ENCODE results near the gene GNG8.
A peak's percentile ranks its signal among the peaks of the same experiment; 100 is the strongest.

GNG8 gene

DNA sequence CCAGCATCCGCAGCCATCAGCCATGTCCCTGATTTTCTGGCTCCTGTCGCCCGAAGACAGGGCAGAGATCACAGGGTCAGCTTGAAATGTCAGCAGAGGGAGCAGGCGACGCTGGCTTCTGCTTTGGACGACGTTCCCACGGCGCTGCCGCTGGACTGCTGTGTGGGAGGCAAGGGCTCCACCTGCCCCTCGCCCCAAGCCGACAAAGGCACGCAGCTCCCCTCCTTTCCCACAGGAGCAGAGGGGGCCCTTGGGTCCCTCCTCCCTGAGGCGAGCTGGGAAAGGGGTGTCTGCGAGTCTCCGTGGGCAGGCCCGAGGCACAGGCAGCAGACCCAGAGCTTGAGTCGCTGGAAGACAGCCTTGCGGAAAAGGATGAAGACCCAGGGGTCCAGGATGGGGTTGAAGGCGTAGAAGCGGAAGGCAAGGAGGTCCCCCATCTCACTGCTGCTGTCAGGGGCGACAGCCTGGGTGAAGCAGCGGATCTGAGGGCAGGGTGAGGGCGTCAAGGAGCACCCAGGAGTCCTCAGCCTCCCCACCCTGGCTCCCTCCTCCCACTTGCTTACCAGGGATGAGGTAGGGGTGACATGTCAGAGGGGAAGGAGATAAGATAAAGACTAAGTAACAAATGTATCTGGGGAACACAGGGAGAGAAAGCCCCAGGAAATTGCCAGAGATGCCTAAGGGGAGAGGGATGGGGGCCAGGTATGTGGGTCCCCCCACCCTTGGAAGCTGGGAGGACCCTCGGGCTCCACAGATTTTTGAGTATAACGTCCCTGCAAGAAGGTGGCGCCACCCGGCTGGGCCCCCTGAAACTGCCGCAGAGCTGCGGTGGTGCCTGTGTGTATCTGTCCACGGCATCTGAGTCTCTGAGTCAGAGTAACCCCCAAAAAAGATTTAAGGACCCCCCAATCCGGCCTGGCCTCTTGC is 14.5 kb downstream of the GNG8 start:
- DNase-seq (ENCODE audit: insufficient read length, low spot score) (no peak), FAIRE-seq (no peak)

GRCh38 chr19:46620716-46621115 is 15.3 kb downstream of the GNG8 start:
- FAIRE-seq: no peak

DNA sequence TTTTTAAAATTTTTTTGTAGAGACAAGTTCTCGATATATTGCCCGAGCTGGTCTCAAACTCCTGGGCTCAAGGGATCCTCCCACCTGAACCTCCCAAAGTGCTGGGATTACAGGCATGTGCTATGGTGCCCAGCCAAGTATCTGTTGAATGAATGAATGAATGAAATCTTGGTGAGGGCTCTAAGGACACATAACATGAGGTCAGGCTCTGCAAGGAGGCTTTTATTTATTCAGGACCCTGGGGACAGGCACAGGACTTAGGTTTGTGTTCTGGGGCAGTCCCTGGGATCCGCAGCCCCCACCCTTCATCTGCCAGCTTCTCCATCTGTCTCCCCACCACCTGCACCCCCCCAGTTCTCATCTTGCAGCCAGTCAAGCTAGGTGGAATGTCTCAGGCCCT is 15.7 kb downstream of the GNG8 start:
- FAIRE-seq: no peak

More at GRCh38 chr19:46620716-46621115, 15.3 kb downstream of the GNG8 start:
- no peak for DNase-seq (ENCODE audit: insufficient read length, low spot score)

GRCh38 chr19:46618670-46619231 is 17.3 kb downstream of the GNG8 start:
- DNase-seq (ENCODE audit: insufficient read length, low spot score) (no peak), FAIRE-seq (no peak)

More for the DNA sequence above, 15.7 kb downstream of the GNG8 start:
- DNase-seq (ENCODE audit: insufficient read length, low spot score): no peak

- FAIRE-seq: no peak
- no peak for DNase-seq (ENCODE audit: insufficient read length, low spot score)
Observed at GRCh38 chr19:46617601-46618000, 18.4 kb downstream of the GNG8 start.

GRCh38 chr19:46616631-46617322 is 19.2 kb downstream of the GNG8 start:
- FAIRE-seq: no peak
- peak; percentile 73 for DNase-seq (ENCODE audit: insufficient read length, low spot score)

- no peak for FAIRE-seq
- DNase-seq (ENCODE audit: insufficient read length, low spot score): no peak
Observed at GRCh38 chr19:46615966-46616365, 20.0 kb downstream of the GNG8 start.

DNA sequence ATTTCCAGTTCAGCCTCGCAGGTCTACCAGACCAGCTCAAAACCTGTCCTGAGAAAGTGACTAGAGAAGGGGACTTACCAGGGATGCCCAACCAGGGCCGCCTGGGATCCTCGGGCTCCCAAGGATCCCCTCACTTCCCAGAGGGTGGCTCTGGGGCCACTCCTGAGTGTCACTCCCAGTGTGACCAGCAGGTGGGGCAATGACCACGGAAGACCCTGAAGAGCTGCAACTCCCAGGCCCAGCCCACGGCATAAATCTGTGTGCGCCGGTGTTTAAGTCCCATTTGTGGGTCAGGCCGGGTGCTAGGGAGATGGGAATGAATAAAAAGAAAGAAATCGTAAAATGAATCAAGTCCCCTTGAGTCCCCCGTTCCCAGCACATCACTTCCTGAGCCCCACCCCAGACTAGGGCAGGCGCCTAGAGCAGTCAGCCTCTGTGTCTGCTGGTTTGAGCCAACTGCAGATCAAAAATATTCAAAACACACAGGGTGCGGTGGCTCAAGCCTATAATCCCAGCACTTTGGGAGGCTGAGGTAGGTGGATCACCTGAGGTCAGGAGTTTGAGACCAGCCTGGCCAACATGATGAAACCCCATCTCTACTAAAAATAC is 21.8 kb downstream of the GNG8 start:
- DNase-seq (ENCODE audit: insufficient read length, low spot score) (peak; percentile 85), FAIRE-seq (peak; percentile 63)

DNA sequence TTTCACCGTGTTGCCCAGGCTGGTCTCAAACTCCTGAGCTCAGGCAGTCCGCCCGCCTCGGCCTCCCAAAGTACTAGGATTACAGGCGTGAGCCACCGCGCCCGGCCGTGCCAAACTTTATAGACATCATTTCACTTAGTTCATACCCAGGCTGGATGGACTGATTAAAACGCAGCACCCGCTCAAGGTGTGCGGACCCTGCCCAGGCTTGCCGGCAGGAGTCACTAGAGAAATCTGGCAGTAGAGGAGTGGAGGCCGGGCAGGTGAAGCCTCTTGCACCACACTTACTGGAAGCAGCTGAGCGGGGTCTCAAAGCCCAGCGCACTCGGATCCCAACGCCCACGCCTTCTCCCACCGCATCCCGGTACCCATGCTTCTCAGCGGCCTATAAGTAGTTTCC is 22.5 kb downstream of the GNG8 start:
- DNase-seq (ENCODE audit: insufficient read length, low spot score) (no peak), FAIRE-seq (no peak)

DNA sequence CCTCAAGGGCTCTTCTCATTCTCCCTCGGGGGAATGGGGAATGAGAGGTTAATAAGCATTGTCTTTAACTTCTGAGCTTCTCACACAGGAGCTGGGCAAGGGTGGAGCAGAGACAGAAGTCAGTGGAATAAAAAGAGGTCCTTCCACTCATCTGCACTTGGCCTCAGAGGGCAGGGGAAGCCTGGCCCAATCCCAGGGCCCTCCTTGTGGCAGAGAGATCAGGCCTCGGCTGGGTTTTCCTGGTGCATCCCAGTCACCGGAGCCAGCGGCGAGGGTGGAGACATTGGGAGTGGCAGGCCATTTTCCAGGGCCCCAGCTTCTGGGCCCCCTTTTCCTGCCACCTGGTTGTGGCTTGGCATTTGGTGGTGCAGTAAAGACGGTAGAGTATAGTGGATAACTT is 24.2 kb downstream of the GNG8 start:
- DNase-seq (ENCODE audit: insufficient read length, low spot score) (no peak), FAIRE-seq (no peak)

DNA sequence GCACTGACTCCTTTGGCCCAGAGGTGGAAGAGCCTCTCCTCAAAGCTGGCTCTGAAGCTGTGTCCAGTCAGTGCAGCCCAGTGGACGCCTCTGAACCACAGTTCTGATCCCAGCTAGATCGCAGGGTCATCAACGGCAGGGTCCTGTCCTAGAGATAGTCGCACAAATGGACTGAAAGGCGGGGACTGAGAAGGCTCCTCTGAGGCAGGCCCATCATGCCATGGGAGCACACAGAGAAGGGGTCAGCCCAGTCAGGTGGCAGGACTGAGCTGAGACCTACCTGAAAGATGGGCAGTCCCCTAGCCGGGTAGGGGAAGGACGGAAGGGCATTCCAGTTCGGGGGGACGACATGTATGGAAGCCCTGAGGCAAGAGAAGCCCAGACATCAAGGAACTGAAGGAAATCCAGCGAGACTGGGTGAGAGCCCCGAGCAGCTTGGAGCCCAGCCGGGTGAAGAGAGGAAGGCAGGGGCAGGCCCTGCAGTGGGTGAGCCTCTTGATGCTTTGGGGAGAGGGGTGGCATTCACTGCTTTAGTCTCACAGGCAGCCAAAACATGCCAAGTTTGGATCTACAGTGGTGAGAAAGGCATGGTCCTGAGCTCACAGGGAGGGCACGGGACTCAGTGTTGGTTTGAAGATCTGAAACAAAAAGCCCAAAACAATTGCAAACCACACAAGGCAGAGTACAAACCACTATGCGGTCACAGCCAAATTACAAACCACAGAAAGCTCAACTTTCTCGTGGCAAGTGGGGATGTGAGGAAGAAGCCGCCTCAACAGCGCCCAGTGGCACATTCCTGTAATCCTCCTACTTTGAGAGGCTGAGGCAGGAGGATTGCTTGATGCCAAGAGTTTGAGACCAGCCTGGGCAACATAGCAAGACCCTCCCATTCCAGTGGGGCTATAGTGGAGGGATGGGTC is 24.9 kb downstream of the GNG8 start:
- DNase-seq (ENCODE audit: insufficient read length, low spot score) (no peak), FAIRE-seq (peak; percentile 26)

GRCh38 chr19:46610413-46610775 is 25.6 kb downstream of the GNG8 start:
- FAIRE-seq (no peak), DNase-seq (ENCODE audit: insufficient read length, low spot score) (no peak)

DNA sequence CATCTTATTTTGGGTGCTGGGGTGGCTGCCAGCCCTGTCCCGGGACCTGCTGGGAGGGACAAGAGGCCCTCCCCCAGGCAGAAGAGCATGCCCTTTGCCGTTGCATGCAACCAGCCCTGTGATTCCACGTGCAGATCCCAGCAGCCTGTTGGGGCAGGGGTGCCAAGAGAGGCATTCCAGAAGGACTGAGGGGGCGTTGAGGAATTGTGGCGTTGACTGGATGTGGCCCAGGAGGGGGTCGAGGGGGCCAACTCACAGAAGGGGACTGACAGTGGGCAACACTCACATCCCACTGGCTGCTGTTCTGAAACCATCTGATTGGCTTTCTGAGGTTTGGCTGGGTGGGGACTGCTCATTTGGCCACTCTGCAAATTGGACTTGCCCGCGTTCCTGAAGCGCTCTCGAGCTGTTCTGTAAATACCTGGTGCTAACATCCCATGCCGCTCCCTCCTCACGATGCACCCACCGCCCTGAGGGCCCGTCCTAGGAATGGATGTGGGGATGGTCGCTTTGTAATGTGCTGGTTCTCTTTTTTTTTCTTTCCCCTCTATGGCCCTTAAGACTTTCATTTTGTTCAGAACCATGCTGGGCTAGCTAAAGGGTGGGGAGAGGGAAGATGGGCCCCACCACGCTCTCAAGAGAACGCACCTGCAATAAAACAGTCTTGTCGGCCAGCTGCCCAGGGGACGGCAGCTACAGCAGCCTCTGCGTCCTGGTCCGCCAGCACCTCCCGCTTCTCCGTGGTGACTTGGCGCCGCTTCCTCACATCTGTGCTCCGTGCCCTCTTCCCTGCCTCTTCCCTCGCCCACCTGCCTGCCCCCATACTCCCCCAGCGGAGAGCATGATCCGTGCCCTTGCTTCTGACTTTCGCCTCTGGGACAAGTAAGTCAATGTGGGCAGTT is 26.2 kb downstream of the GNG8 start:
- FAIRE-seq (no peak), DNase-seq (ENCODE audit: insufficient read length, low spot score) (no peak)

DNA sequence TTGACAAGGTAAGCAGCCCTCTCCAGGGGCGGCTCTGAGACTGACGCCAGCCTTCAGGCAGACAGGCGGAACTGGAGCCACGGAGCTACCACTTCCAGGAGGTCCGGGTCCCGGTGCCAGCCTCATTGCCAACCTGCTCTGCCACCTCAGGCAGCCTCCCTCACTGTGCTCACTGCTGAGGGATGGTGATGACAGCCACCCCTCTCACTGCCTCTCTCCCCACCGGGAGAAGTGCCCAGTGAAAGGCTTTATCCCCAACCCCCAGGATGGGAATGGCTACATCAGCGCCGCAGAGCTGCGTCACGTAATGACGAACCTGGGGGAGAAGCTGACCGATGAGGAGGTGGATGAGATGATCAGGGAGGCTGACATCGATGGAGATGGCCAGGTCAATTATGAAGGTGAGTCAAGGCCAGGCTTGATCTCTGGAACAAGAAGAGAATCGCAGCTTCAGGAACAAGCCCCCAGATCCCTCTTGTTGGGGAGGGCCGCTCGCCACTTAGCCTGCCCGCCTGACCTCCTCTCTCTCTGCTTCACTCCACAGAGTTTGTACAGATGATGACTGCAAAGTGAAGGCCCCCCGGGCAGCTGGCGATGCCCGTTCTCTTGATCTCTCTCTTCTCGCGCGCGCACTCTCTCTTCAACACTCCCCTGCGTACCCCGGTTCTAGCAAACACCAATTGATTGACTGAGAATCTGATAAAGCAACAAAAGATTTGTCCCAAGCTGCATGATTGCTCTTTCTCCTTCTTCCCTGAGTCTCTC is 27.2 kb downstream of the GNG8 start:
- FAIRE-seq (no peak), DNase-seq (ENCODE audit: insufficient read length, low spot score) (no peak)

DNA sequence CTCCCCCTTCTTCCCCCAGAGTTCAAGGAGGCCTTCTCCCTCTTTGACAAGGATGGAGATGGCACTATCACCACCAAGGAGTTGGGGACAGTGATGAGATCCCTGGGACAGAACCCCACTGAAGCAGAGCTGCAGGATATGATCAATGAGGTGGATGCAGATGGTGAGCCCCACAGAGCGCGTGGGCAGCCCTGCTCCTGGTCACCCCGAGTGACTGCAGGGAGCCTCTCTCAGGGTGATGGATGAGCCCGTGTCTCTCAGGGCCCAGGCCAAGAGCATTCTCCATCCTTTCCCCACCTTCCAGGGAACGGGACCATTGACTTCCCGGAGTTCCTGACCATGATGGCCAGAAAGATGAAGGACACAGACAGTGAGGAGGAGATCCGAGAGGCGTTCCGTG is 27.8 kb downstream of the GNG8 start:
- DNase-seq (ENCODE audit: insufficient read length, low spot score): no peak

DNA sequence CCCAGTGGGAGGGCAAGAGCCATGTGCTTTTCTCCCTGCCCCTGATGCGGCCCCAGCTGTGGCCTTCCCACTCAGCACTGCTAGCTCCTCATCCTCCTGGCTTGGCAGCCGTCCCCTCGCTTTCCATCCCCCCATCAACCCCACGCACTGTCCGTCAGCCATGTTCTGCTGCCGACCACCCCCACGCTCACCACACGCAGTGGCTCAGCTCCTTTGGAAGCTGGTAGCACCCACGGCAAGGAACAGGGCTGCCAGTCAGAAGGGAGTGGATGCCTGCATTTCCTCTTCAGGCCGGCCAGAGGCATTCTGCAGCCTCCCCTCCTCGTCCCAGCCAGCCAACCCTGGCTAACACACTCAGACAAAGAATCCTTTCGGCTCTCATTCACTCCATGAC is 28.6 kb downstream of the GNG8 start:
- DNase-seq (ENCODE audit: insufficient read length, low spot score): no peak
- no peak for FAIRE-seq

More for the DNA sequence above, 27.8 kb downstream of the GNG8 start:
- no peak for FAIRE-seq

DNA sequence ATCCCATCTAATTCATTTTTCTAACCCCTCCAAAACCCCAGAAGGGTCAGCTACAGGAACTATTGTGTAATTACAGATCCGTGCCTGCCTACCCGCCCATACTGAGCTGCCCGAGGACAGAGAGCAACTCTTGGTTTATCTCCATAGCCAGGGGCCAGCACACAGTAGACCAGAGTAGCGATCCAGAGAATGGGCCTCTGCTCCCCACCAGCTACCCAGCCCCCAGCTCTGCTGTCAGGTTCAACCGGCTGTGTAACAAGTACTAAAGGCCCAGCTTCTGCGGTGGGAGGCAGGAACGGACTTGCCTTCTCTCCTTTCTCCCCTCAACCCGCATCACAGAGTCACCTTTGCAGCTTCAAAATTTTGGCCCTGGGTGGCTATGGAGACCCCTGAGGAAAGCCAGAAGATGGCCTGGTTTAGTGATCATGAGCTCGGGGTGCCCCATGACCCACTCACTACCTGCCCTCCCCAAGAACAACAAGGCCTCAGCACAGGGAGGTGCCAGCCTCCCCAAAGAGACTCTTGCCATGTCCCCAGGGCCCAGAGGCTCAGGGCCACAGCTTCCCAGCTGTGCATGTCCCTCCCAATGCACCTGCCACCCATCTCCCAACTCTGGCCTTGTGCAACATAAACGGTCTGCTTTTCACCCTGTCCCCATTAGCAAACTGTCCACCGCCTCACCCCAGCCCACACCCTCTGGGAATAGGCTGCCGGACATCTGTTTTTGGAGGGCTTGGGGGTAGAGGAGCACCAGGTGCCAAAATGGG is 29.1 kb downstream of the GNG8 start:
- DNase-seq (ENCODE audit: insufficient read length, low spot score) (no peak), FAIRE-seq (no peak)

DNA sequence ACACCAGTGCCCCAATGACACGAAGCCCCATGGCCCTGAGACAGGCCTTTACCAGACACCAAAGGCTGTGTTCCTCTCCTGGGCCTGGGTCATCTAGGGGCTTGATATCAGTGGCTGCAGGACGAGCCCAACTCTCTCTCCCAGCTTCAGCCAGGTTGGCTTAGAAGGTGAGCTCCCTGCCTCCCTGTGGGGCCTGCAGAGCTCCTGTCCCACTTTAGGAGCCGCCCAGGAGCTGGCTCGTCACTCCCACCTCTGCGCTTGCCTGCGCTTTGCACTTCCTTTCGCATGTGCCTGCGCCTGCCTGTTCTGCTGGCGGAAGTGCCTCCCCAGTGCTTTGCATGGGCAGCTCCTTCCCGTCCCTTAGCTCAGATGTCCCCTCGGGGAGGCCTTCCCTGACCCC is 30.0 kb downstream of the GNG8 start:
- FAIRE-seq (no peak), DNase-seq (ENCODE audit: insufficient read length, low spot score) (no peak)
